DOHH2 (cell line): Measurements from ENCODE around the gene COP1.

Experiments used
- EZH2phosphoT487 ChIP-seq: fragments of 200-600 bp; sonication (generic); IDR thresholded peaks from 2 replicates; pipeline ENCODE4 v1.6.1; 2017; ENCODE audit warnings: borderline replicate concordance, mild to moderate bottlenecking, antibody characterized with exemption, low read length, moderate library complexity, mixed read lengths
- TF ChIP-seq, protein P1 (sequence below): fragments of 200-600 bp; sonication (generic); IDR thresholded peaks from one replicate; pipeline ENCODE4 v1.5.1; 2014; ENCODE audit warnings: antibody characterized with exemption, mild to moderate bottlenecking, low read depth, low read length; ENCODE audit not compliant: poor library complexity, severe bottlenecking

DNA sequence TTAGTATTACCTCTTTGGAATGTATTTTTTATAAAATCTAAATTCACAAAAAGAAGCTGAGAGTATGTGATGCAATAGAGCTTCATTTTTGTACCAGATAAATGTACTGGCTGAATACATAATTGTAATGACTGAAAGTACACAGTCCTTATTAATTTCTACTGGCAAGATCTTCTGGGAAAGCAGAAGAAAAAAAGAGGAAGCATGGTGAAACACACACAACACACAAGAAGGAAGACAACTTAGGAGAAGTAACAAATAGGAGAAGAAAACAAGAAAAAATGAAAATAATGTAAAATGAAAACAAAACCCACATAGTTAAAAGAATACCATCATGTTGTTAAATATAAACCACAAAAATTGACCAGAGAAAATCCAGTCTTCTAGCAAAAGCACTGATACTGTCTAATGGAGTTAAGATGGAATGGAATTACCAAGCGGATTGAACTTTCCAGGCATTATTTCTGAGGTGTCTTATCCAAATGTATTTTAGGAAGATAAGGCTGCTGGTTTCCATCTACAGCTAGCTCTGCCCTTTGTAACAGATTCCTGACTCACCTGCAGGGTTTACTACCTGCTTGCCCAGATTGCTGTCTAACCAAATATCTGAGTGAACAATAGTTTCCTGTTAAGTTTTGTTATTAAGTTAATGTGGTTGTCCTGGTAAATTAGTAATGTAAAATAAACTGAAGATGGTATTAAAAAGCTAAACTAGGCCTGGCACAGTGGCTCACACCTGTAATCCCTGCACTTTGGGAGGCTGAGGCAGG is 4.5 kb upstream of the COP1 start:
- TF ChIP-seq, protein P1, sequence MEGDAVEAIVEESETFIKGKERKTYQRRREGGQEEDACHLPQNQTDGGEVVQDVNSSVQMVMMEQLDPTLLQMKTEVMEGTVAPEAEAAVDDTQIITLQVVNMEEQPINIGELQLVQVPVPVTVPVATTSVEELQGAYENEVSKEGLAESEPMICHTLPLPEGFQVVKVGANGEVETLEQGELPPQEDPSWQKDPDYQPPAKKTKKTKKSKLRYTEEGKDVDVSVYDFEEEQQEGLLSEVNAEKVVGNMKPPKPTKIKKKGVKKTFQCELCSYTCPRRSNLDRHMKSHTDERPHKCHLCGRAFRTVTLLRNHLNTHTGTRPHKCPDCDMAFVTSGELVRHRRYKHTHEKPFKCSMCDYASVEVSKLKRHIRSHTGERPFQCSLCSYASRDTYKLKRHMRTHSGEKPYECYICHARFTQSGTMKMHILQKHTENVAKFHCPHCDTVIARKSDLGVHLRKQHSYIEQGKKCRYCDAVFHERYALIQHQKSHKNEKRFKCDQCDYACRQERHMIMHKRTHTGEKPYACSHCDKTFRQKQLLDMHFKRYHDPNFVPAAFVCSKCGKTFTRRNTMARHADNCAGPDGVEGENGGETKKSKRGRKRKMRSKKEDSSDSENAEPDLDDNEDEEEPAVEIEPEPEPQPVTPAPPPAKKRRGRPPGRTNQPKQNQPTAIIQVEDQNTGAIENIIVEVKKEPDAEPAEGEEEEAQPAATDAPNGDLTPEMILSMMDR = no peak
- no peak for TF ChIP-seq EZH2phosphoT487
